Measurements from ENCODE around the gene SYPL1. TPM values are rescaled to one million over a fixed set of nuclear protein-coding genes. Genes with fewer than 3 reads are reported as not detected.

The SYPL1 gene
- total RNA-seq, 1 experiment from 2014 or later = 78.0 TPM

DNA sequence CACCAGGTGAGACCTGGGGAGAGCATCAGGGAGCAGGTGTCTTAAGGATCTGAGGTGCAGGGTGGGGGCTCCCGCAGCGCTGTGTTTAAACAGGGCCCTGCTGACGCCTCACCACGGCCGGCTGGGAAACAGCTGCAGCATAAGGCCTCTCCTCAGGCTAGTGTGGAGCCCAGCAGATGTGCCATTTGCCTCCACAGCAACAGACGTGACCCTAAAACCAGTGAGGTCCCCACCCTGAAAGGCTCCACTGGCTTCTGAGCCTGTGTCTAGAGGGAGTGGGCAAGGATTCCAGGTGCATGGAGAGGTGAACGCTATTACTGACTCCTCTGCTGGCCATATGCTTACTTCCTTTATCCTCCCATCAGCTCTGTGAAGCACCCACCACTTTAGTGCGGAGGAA is 47.8 kb downstream of the SYPL1 start (continued):
- TF ChIP-seq, protein P1, sequence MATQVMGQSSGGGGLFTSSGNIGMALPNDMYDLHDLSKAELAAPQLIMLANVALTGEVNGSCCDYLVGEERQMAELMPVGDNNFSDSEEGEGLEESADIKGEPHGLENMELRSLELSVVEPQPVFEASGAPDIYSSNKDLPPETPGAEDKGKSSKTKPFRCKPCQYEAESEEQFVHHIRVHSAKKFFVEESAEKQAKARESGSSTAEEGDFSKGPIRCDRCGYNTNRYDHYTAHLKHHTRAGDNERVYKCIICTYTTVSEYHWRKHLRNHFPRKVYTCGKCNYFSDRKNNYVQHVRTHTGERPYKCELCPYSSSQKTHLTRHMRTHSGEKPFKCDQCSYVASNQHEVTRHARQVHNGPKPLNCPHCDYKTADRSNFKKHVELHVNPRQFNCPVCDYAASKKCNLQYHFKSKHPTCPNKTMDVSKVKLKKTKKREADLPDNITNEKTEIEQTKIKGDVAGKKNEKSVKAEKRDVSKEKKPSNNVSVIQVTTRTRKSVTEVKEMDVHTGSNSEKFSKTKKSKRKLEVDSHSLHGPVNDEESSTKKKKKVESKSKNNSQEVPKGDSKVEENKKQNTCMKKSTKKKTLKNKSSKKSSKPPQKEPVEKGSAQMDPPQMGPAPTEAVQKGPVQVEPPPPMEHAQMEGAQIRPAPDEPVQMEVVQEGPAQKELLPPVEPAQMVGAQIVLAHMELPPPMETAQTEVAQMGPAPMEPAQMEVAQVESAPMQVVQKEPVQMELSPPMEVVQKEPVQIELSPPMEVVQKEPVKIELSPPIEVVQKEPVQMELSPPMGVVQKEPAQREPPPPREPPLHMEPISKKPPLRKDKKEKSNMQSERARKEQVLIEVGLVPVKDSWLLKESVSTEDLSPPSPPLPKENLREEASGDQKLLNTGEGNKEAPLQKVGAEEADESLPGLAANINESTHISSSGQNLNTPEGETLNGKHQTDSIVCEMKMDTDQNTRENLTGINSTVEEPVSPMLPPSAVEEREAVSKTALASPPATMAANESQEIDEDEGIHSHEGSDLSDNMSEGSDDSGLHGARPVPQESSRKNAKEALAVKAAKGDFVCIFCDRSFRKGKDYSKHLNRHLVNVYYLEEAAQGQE (IDR thresholded peaks at IDR 0.05; ENCODE audit: low read depth) = no peak

- ChIA-PET CTCF (no interaction called here), RAD21 (ENCODE audit: low non-redundant PET in 1 of 2, low total read pairs in 2 of 2, uncharacterized antibody in 2 of 2, unreplicated experiment in 2 of 2) (no interaction called here), POLR2A (no interaction called here)
- no peak overlapping the region for H3K4me3 ChIP-seq (replicated peaks in 1 of 2; ENCODE audit: low read depth in 1 of 2, low read length in 2 of 2)
- TF ChIP-seq, protein P1 (IDR thresholded peaks at IDR 0.05; ENCODE audit: low read depth) = no peak
- TF ChIP-seq, protein P2, sequence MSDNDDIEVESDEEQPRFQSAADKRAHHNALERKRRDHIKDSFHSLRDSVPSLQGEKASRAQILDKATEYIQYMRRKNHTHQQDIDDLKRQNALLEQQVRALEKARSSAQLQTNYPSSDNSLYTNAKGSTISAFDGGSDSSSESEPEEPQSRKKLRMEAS (IDR thresholded peaks at IDR 0.05) = no peak
- no peak for TF ChIP-seq JUND (IDR thresholded peaks at IDR 0.05)
- TF ChIP-seq POLR2A (IDR thresholded peaks at IDR 0.05; ENCODE audit: borderline replicate concordance, extremely low read depth, insufficient read depth, insufficient read length) = no peak
- no peak for TF ChIP-seq ELF1 (IDR thresholded peaks at IDR 0.05; ENCODE audit: borderline replicate concordance, low read depth)
- no peak for TF ChIP-seq SRF (IDR thresholded peaks at IDR 0.05; ENCODE audit: low read depth)
- H3K36me3 ChIP-seq (ENCODE audit: control insufficient read depth in 1 of 2, insufficient read depth in 2 of 2, low read length in 2 of 2) = no peaks in the 10 kb centered on the region
- peaks cover 15 to 40% of the 10 kb centered on the region in 2 experiments for H3K4me1 ChIP-seq (ENCODE audit: control insufficient read depth in 1 of 2, insufficient read depth in 2 of 2, low read length in 2 of 2)
- no peaks in the 10 kb centered on the region for H3K27me3 ChIP-seq (ENCODE audit: insufficient read depth, low read length)
- H3K9ac ChIP-seq (ENCODE audit: low read length) = no peak overlapping the region
- no peaks in the 10 kb centered on the region for H4K20me1 ChIP-seq (ENCODE audit: insufficient read depth)
- no peak overlapping the region for H3K27ac ChIP-seq (ENCODE audit: low read depth, low read length)
- DNase-seq (ENCODE audit: low read depth, low spot score) (no peak), ATAC-seq (no peak)
- no peaks in the 10 kb centered on the region for H3K79me2 ChIP-seq (ENCODE audit: insufficient read depth, low read length)
- H3K9me2 ChIP-seq (ENCODE audit: insufficient read depth) = no peaks in the 10 kb centered on the region
- H3K9me3 ChIP-seq (ENCODE audit: control insufficient read depth in 1 of 2, insufficient read depth in 1 of 2, low read depth in 1 of 2, low read length in 2 of 2) = no peaks in the 10 kb centered on the region
- intact Hi-C loops (cut with micrococcal nuclease) = no loop called here
- H3K4me2 ChIP-seq (ENCODE audit: low read length) = no peak overlapping the region
- H2AFZ ChIP-seq (ENCODE audit: low read depth, low read length, poor library complexity, severe bottlenecking) = no peak overlapping the region
- no TSS peak for BruUV-seq (replicated peaks)
Measured at GRCh38 chr7:106063692-106064091, 48.4 kb downstream of the SYPL1 start.

All from HCT116 (cell line).